RPMI7951 (cell line): ENCODE data around the gene SSBP1. TPM values are rescaled to one million over a fixed set of nuclear protein-coding genes. Genes with fewer than 3 reads are reported as not detected.

Source experiments
- DNase-seq: peaks from one replicate; pipeline ENCODE4 v3.0.0-alpha.2; 2012; ENCODE audit warnings: low read depth
- total RNA-seq: library from RNA; depleted of rRNA; stranded (reverse); fragments of >200 nt; shearing (Covaris generic); gene quantifications from 2 replicates; pipeline ENCODE4 v1.2.3, GENCODE V29; 2014

SSBP1 gene
- total RNA-seq, 1 experiment from 2014 or later = 318 TPM

DNA sequence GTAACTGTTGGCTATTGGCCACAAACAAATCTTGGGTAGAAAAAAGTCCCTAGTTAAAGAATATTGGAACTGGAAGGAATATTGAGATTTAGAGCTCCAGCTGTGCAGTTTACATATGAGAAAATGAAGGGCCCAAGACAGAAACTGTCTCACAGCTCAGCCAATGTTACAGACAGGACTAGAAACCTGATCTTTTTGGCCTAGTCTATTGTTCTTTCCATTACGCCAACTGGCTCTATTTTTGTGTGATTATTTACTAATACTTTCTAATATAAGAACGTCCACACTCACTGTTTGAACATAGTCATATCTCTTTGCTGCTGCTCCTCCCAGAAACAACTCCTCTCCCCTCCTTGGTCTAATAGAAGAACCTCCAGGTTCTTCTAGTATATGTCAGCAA is 28.8 kb upstream of the SSBP1 start:
- DNase-seq = no peak

- peak; percentile 6 for DNase-seq
Measured at GRCh38 chr7:141709749-141710148, 28.4 kb upstream of the SSBP1 start.

DNA sequence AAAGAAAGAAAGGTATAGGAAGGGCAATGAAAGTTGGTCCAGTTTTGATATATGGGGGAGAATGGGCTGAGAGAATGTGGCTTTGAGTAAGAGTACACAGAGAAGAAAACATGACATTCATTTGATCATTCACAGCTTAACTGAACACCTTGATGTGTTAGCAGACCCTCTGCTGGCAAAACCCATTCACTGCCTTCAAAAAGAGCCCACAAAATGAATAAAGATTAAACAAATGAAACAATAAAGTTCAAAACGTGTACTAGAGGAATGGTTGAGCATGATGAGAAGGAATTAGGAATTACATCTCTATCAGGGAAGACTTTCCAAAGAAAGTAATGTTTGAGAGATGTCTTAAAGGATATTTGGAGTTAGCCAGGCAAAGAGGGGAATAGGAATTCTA is 27.9 kb upstream of the SSBP1 start:
- no peak for DNase-seq

GRCh38 chr7:141712603-141713255 is 25.4 kb upstream of the SSBP1 start:
- DNase-seq = no peak

DNA sequence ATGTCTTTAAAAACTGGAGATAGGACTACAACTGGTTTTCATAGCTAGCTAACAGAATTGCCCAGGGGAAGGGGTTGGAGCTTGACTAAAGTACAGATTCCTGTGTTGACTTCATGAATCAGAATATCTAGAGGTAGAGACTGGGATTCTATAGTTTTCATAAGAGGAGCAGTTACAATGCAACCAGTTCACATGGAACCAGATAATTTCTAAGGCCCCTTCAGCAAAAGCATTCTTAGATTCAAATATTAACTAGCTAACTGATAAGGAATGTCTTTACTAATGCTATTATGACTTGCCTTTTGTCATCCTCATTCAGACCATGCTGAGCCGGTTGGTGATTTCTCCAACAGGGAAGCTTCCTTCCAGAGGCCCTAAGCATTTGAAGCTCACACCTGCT is 24.3 kb upstream of the SSBP1 start:
- no peak for DNase-seq

GRCh38 chr7:141714571-141714970 is 23.6 kb upstream of the SSBP1 start:
- no peak for DNase-seq

GRCh38 chr7:141715018-141715417 is 23.1 kb upstream of the SSBP1 start:
- no peak for DNase-seq

GRCh38 chr7:141715794-141716689 is 22.1 kb upstream of the SSBP1 start:
- no peak for DNase-seq

DNA sequence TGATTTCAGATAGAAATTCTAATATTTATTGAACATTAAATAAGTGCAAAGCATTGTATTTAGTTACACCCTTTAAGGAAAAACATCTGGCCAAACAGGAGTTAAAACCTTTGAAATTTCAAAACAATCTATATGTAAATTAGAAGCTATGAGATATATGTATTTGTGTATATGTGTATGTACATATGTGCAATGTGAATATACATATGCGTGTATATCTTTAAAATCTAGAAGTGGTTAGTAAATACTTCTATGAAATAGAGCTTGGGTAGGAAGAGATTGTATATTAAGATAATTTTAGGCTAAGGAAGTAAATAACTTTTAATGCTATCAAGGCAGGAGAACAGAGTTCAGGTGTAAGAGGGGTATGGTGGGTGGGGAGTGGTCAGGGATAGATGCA is 20.7 kb upstream of the SSBP1 start:
- no peak for DNase-seq

- no peak for DNase-seq
Measured at GRCh38 chr7:141722529-141722928, 15.6 kb upstream of the SSBP1 start.

- DNase-seq = no peak
Measured at GRCh38 chr7:141729020-141729419, 9.1 kb upstream of the SSBP1 start.

DNA sequence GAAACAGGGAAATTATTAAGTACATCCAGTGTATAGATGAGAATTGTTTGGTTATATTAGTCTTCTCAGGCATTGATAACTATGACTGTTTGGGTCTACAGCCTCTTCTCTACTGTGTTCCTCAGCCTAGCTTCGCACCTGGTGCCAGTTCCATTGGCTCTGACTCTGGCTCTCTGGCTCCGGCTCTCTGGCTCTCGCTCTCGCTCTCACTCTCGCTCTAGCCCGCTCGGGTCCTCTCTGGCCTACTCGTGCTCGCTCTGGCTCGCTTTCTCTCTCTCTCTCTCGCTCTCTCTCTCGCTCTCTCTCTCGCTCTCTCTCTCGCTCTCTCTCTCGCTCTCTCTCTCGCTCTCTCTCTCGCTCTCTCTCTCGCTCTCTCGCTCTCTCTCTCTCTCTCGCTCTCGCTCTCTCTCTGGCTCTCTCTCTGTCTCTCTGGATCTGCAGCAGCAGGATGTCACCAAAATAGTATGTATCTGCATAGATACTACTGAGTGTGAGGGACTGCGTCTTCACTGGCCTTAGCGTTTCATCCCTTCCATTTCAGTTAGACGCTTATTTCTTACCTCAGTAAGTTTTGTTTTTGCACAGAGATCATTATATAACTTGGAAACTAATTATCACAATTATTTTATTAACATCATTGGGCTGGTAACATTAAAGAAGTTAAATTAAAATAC is 6.5 kb upstream of the SSBP1 start:
- DNase-seq = no peak

GRCh38 chr7:141737118-141737835 is 881 bp upstream of the SSBP1 start:
- peak; percentile 9 for DNase-seq

GRCh38 chr7:141738592-141739013 is 445 bp downstream of the SSBP1 start:
- DNase-seq = no peak

GRCh38 chr7:141739250-141739649 is 1.1 kb downstream of the SSBP1 start:
- no peak for DNase-seq

- no peak for DNase-seq
Measured at GRCh38 chr7:141742229-141742628, 4.1 kb downstream of the SSBP1 start.

- DNase-seq = no peak
Measured at GRCh38 chr7:141744131-141744530, 6.0 kb downstream of the SSBP1 start.

DNA sequence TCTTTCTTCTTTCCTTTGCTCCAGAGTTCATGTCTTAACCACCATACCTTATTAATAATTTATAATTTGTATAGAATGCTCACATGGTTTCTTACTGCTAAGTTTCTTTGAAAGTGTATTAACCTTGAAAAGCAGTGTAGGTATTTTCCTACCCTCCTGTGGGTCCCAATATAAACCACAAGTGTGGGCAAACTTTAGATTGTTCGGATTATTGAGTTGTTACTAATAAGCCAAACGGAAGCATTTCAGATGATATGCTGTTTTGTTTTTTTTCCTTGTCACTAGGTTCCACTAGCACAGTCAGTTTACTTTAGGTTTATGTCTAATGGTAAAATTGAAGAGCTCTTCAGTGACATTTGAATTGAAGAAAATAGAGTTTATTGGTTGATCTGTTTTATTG is 10.2 kb downstream of the SSBP1 start:
- no peak for DNase-seq

DNA sequence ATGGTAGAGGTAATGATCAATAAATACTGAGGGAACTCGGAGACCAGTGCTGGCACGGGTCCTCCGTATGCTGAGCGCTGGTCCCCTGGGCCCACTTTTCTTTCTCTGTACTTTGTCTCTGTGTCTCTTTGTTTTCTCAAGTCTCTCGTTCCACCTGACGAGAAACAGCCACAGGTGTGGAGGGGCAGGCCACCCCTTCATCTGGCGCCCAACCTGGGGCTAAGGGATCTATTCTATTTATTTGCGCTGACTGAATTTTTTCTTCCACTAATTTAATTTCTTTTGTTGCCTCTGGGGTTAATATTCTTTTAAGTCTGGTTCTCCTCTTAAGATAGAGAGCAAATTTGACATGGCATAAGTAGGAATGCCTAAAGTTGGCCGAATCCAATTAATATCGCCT is 13.7 kb downstream of the SSBP1 start:
- peak; percentile 28 for DNase-seq

GRCh38 chr7:141752634-141753033 is 14.5 kb downstream of the SSBP1 start:
- no peak for DNase-seq

DNA sequence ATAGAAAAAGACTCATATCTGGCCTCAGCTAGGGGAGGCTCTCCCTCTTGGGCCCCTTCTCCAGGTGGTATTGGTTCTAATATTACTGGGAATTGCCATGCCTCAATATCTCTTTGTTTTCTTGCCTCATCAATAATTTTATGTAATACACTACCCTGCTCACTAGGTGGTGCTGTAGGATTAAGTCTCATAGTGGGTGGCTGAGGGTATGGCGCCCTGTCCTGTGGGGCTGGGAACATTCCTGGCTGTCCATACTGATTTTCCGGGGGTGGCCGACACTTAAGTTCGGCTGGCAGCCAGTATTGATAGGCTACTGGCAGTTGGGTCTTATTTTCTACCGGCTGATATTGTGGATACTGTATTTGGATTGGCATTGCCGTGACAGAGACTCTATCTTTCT is 16.8 kb downstream of the SSBP1 start:
- DNase-seq = peak; percentile 21

- DNase-seq = no peak
Measured at GRCh38 chr7:141763797-141764196, 25.6 kb downstream of the SSBP1 start, which contains the start of gene TAS2R3. TAS2R3 (plus strand) TSS chr7:141764097; CDS start chr7:141764159, 62 bp downstream.
